Measurements from ENCODE around the gene GRAMD4. TPM values are rescaled to one million over a fixed set of nuclear protein-coding genes. Genes with fewer than 3 reads are reported as not detected.

Gene GRAMD4
- total RNA-seq, 2 experiments from 2014 or later = 20.7 to 20.9 TPM

DNA sequence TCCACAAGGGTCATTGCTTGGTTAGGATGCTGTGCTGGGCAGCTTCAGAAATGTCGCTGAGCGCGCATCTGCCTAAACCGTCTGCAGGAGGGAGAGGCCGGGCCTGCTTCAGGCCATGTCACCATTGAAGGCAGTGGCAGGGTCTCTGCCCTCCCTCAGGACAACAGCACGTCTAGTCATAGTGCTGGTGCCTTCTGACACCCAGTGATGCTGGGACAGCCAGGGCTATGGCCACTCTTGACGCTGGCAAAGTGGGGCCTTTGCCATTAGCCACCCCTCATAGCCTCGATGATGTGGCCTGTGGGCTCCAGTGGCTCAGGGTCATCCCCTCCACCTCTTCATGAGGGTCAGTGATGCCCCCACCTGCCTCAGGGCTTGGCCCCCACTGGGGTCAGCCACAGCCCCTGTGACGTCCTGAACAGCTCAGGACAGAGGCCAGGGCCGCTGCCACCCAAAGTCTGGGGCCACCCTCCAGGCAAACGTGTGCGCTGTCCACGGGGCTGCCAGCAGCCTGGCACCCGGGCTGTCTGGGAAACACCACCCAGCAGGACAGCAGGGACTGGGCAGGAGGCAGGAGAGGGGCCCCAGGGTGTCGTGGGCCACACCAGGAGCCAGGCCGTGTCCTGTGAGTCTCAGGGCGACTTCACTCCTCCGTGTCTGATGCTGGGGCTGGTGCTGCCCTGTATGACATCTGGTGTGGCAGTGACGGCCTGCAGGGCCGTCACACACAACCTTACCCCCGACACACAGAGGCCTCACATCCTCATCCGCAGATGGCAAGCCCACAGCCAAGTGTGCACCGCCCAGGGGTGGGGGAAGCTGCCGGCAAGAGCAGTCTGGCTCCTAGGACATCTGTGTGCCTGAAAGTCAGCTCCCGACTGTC is 75.4 kb downstream of the GRAMD4 start:
- H3K4me3 Mint-ChIP-seq = no peak overlapping the region
- no peak for DNase-seq
- H3K27me3 Mint-ChIP-seq = no peaks in the 10 kb centered on the region
- H3K36me3 Mint-ChIP-seq = peaks cover 23% of the 10 kb centered on the region
- no peaks in the 10 kb centered on the region for H3K4me1 Mint-ChIP-seq
- H3K27ac Mint-ChIP-seq = no peak overlapping the region
- H3K9me3 Mint-ChIP-seq = no peaks in the 10 kb centered on the region

DNA sequence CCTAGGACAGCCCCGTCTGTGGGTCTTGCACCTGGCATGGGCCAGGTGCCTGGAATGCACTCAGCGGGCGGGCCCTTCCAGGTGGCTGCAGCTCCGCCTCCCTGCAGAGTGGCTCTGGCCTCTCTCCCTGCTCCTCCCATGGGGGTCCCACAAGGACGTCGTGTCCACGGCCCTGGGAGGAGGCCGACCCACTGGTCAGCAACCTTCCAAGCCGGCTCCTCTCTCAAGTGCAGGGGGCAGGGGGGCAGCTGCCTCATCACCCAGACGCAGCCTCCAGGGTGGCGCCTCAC is 76.0 kb downstream of the GRAMD4 start:
- H3K27me3 Mint-ChIP-seq = no peaks in the 10 kb centered on the region
- no peak overlapping the region for H3K4me3 Mint-ChIP-seq
- H3K27ac Mint-ChIP-seq = no peak overlapping the region
- DNase-seq = no peak
- H3K4me1 Mint-ChIP-seq = no peaks in the 10 kb centered on the region
- no peaks in the 10 kb centered on the region for H3K9me3 Mint-ChIP-seq
- H3K36me3 Mint-ChIP-seq = peaks cover 19% of the 10 kb centered on the region

DNA sequence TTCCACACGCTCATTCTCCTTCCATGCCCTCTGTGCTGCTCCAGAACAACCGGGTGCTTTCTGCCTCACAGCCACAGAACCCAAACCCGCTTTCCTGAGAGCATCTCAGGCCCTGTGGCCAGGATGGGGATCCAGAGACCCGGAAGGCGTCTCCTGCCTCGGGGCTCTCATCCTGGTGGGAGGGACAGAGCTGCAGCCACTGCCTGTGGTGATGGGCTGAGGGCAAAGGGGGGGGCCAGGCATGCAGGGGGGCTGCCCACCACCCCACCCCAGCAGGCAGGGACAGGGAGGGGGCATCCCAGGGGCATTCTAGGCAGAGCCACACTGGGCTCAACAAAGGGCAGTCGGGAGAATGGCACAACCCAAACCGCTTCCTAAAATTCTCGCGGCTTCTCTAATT is 76.4 kb downstream of the GRAMD4 start:
- DNase-seq = no peak
- no peak overlapping the region for H3K4me3 Mint-ChIP-seq
- H3K4me1 Mint-ChIP-seq = no peaks in the 10 kb centered on the region
- no peaks in the 10 kb centered on the region for H3K27me3 Mint-ChIP-seq
- H3K9me3 Mint-ChIP-seq = no peaks in the 10 kb centered on the region
- H3K27ac Mint-ChIP-seq = no peak overlapping the region
- peaks cover 14% of the 10 kb centered on the region for H3K36me3 Mint-ChIP-seq

DNA sequence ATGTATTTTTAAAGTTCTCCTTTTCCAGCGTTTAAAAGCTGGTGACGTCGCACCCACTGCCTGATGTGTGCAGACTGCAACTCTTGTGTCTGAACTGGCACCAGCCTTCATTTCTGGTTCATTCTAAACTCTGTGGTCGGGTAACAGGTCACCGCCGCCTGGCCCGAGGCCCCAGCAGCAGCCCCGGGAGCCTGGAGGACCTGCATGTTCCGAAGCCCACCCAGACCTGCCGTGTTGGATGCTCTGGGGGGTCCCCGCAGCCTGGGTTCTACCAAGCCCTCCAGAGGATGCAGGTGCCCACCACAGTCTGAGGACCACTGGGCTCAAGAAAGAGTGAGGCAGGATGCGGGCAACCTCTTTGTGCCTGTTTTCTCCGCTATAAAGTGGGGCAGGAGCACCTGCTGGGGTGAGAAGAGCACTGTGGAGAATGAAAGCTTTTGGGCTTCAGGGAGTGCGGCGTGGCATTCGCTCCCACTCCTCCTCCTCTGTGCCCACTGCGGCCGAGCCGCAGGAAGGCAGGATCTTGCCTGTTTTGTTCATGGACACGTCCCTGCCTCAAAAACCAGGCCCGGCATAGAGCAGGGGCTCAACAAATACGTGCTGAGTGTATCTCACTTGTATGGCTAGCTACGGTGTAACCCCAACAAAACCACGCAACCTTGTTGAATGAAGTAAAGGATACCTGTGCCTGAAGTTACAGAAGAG is 77.8 kb downstream of the GRAMD4 start:
- Mint-ChIP-seq H3K4me1 (no peaks in the 10 kb centered on the region), H3K9me3 (no peaks in the 10 kb centered on the region), H3K36me3 (peaks cover 11% of the 10 kb centered on the region), H3K27me3 (no peaks in the 10 kb centered on the region), H3K4me3 (no peak overlapping the region), H3K27ac (no peak overlapping the region)
- no peak for DNase-seq

DNA sequence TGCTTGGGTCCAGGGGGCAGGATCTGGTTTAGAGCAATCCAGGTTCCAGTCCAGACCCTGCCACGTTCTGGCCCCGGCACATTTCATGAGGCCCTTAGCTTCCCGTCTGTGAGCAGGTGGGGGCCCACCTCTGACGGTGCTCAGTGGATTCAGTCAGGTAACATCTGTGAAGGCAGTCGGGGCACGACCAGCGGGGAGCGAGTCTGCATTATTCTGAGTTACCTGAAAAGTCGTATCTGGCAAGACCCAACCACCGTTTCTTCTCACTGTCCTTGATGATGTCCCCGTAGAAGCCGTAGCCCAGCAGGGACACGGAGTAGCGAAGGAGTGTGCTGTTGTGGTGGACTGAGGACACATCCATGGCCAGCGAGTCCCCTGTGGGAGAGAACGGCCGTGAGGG is 78.9 kb downstream of the GRAMD4 start:
- no peaks in the 10 kb centered on the region for H3K4me1 Mint-ChIP-seq
- H3K9me3 Mint-ChIP-seq = no peaks in the 10 kb centered on the region
- H3K36me3 Mint-ChIP-seq = peaks cover 15% of the 10 kb centered on the region
- no peaks in the 10 kb centered on the region for H3K27me3 Mint-ChIP-seq
- no peak for DNase-seq
- no peak overlapping the region for H3K27ac Mint-ChIP-seq
- no peak overlapping the region for H3K4me3 Mint-ChIP-seq

DNA sequence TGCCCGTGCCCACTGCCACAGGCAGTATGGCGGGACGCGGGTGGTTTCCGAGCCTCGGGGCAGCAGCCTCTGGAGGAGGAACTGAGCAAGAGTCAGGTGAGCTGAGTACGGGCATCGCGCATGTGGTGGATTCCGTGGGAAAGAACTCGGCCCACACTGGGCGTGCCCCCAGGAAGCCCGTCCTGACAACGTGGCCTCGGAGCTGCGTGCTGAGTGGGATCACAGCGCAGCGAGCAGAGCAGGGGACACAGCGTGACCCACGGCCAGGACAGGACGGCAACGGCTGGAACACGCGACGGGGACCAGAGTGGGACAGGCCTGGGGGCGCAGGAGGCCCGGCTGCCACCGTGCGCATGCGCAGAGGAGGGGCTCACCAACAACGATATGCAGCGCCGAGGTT is 81.1 kb downstream of the GRAMD4 start:
- peaks cover 15% of the 10 kb centered on the region for H3K36me3 Mint-ChIP-seq
- no peaks in the 10 kb centered on the region for H3K4me1 Mint-ChIP-seq
- H3K27me3 Mint-ChIP-seq = no peaks in the 10 kb centered on the region
- H3K27ac Mint-ChIP-seq = no peak overlapping the region
- no peak overlapping the region for H3K4me3 Mint-ChIP-seq
- DNase-seq = no peak
- no peaks in the 10 kb centered on the region for H3K9me3 Mint-ChIP-seq

DNA sequence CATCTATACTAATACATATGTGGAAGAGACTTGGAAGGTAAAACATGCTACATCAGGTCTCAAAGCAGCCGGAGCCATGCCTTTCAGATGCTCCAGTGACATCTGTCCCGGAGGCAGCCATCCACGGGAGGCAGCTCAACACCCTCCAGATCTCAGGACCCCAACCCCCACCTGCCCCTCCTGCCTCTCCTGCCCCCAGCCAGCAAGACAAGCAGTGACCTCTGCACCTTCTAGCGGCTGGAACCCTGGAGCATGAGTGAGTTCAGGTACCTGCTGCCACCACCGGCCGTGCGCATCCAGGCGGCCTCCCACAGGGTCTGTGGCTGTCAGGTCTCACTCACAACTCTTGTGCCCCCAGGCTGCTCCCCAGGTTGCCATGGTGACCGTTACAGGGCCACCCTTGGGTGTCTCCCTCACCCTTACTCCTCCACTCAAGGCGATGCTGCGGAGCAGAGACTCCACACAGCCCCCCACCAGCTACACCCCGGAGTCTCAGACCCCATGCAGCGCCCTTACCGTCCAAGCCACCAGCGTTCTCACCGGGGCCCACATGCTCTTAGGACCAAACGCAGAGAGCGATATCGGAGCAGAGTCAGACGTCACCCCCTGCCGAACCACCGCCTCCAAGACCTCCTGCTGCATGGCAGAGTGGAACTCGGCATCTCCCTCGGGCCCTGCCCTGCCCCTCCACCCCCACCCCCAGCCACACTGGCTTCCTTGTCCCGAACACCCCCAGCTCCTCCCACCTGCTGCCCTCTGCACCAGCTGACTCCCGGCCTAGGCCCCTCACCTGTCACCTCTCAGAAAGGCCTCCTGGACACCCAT is 83.2 kb downstream of the GRAMD4 start:
- no peak for DNase-seq
- Mint-ChIP-seq H3K27ac (peak overlapping the region; percentile 54), H3K36me3 (peaks cover 30% of the 10 kb centered on the region), H3K9me3 (no peaks in the 10 kb centered on the region), H3K4me3 (no peak overlapping the region), H3K4me1 (no peaks in the 10 kb centered on the region), H3K27me3 (no peaks in the 10 kb centered on the region)

DNA sequence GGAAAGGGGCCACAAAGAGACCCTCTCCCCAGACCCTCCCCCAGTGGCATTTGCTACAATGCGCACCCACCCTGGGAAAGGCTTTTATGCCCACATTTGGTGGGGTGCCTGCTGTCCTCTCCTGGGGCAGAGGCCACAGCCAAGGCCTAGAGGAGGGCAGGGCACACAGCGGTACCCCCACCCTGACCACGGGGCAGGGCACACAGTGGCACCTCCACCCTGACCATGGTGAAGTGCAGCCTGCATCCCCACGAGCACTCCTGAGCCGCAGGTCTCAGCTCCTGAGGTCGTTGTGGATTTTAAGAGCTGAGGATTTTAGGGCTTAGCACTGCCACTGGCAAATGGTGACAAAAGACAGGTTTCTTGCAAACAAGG is 83.8 kb downstream of the GRAMD4 start:
- no peaks in the 10 kb centered on the region for H3K27me3 Mint-ChIP-seq
- peaks cover 30% of the 10 kb centered on the region for H3K36me3 Mint-ChIP-seq
- no peaks in the 10 kb centered on the region for H3K9me3 Mint-ChIP-seq
- no peak for DNase-seq
- H3K27ac Mint-ChIP-seq = no peak overlapping the region
- H3K4me1 Mint-ChIP-seq = no peaks in the 10 kb centered on the region
- no peak overlapping the region for H3K4me3 Mint-ChIP-seq

DNA sequence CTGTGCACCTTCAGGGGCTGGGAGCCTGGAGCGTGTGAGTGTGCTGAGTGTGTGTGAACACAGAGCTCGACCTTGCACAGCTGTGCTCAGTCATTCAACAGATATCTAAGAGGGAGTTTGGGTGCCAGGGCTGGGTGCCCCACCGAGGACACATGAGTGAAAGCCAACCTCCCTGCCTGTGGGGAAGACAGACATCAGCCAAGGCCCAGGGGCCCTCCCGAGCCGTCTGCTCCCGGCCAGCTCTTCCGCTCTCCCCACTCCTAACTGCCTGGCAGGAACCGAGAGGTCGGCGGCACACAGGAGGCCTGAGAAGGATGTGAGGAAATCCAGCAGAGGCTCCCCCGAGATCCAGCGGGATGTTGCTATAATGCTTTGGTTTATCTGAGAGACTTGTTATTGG is 85.9 kb downstream of the GRAMD4 start:
- Mint-ChIP-seq H3K9me3 (no peaks in the 10 kb centered on the region), H3K27ac (no peak overlapping the region), H3K4me3 (no peak overlapping the region), H3K36me3 (peaks cover 28% of the 10 kb centered on the region), H3K4me1 (peaks cover 4% of the 10 kb centered on the region), H3K27me3 (no peaks in the 10 kb centered on the region)
- DNase-seq = no peak

DNA sequence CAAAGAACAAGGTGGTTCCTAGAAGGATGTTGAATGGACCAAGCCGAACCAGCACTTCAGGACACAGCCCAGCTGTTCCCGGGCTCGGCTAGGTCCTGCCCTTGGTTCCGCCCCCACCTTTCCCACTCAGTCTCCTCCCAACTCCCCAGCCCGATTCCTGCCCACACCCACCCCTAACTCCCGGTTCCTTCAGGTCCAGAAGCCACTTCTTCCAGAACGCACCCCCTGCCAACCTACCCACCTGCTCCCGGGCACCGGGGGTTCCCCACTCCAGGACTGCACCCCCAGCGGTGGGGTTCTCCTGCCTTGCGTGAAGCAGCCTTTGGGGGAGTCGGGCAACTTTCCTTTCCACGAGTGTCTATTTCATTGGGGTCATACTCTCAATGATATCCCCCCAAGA is 87.1 kb downstream of the GRAMD4 start:
- Mint-ChIP-seq H3K4me1 (peaks cover 6% of the 10 kb centered on the region), H3K27ac (no peak overlapping the region), H3K9me3 (no peaks in the 10 kb centered on the region), H3K36me3 (peaks cover 31% of the 10 kb centered on the region), H3K4me3 (no peak overlapping the region), H3K27me3 (no peaks in the 10 kb centered on the region)
- DNase-seq = no peak

DNA sequence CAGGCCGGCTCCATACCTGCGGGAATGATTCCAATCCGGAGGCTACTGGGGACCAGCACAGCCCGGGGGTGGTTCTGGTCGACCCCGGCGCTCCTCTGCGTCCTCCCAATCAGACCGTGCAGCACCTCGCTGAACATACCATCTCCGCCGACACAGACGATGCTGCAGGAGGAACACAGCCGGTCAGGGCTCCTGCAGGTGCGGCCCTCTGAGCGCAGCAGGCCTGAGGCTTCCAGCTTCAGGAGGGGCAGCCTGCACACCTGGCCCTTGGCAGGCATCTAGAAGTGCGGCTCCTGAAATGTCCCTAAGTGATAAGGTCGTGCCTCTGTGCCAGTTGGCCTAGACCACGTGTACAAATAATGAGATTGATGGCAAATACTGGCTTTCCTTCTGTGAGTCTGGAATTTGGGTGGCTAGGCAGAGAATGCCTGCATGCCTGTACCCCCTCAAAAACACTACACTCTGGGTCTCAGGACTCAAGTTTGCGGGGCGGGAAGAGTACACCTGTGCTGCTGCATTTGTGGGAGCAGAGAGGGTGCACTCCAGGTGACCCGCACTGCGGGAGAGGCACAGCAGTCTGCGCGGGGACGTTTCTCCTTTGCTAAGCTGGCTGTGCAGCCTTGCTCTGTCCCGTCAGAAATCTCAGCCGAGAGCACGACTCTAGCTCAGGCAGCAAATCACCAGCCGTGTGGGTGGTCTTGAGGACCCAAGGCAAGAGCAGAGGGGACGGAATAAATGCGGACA is 87.8 kb downstream of the GRAMD4 start:
- no peak for DNase-seq
- Mint-ChIP-seq H3K9me3 (no peaks in the 10 kb centered on the region), H3K36me3 (peaks cover 33% of the 10 kb centered on the region), H3K27me3 (no peaks in the 10 kb centered on the region), H3K27ac (no peak overlapping the region), H3K4me1 (peaks cover 6% of the 10 kb centered on the region), H3K4me3 (no peak overlapping the region)

DNA sequence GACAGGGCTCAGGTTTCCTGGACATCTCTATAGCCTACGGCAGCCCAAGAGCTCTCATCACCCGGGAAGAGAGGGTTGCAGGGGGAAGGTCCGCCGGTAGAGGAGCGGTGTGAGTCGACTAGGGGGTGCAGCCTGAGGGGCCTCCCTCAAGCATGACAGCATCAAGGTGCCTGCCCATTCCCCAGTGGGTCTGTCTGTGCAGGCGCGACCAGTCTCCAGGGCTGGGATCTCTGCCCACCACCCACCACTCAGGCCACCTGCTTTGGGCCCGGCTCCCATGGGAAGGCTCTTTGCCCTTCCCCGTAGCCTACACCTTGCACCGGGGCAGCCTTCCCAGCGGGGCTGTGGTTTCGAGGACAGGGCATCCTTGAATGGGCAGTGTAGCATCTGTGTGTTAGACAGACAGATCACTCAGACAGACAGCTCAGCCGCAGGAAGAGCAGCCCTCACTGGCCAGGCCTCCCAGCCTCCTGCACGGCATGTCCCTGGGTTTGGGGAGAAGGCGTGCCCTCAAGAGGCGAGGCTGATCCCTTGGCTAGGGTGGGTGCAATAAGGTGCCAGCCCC is 88.7 kb downstream of the GRAMD4 start:
- no peaks in the 10 kb centered on the region for H3K27me3 Mint-ChIP-seq
- no peaks in the 10 kb centered on the region for H3K9me3 Mint-ChIP-seq
- H3K4me1 Mint-ChIP-seq = peaks cover 7% of the 10 kb centered on the region
- H3K36me3 Mint-ChIP-seq = peaks cover 33% of the 10 kb centered on the region
- no peak overlapping the region for H3K27ac Mint-ChIP-seq
- DNase-seq = no peak
- no peak overlapping the region for H3K4me3 Mint-ChIP-seq

DNA sequence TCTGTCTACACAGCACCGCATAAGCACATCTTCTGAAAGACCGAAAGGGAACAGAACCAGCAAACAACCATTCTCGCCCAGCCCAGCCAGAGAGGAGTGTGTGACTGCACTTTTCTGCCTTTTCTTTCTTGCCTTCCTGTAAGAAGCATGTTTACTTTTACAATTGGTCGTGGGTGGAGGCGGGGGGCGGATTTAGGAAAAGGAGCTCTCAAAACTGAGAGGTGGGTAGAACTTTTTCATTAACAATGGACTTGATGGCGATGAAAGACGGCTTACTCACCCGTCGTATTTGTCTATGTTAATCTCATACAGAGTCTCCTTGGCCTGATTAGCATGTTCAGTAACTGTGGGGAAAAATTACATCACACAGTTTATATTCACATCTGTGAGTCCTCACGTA is 90.6 kb downstream of the GRAMD4 start:
- no peaks in the 10 kb centered on the region for H3K27me3 Mint-ChIP-seq
- DNase-seq = no peak
- peaks cover 39% of the 10 kb centered on the region for H3K36me3 Mint-ChIP-seq
- H3K4me1 Mint-ChIP-seq = peaks cover 10% of the 10 kb centered on the region
- no peak overlapping the region for H3K27ac Mint-ChIP-seq
- no peak overlapping the region for H3K4me3 Mint-ChIP-seq
- H3K9me3 Mint-ChIP-seq = no peaks in the 10 kb centered on the region

DNA sequence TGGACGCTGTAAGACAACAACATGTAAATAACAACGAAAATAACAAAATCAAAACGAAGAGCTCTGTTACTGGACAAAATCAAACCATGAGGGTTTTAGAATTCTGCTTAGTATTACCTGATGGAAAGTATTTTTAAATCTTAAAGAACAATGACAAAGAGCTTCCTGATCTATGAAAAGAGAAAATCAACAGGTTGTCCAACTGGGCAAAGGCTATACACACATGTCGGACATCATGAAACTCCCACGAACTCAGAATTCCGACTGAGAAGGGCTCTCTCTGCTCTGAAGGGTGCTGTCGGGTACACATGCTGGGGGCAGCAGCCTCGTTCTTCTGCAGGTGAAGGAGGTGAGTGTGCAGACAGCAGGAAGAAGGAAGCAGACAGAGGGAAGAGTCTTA is 92.1 kb downstream of the GRAMD4 start:
- no peaks in the 10 kb centered on the region for H3K9me3 Mint-ChIP-seq
- peaks cover 34% of the 10 kb centered on the region for H3K36me3 Mint-ChIP-seq
- no peaks in the 10 kb centered on the region for H3K27me3 Mint-ChIP-seq

More for the DNA sequence above, 92.1 kb downstream of the GRAMD4 start:
- Mint-ChIP-seq H3K4me1 (peaks cover 10% of the 10 kb centered on the region), H3K4me3 (no peak overlapping the region), H3K27ac (peak overlapping the region; percentile 25)
- DNase-seq = no peak
